Gastrocnemius medialis (tissue), 4 donors: ENCODE data around the gene TMC8. TPM values are rescaled to one million over a fixed set of nuclear protein-coding genes. Genes with fewer than 3 reads are reported as not detected.

Source experiments
- ATAC-seq, 2 donors: fragments of 150-250 bp; one replicate each; pipeline ENCODE4 v1.9.1; 2016
- DNase-seq, 2 donors: peaks; one replicate each; pipeline ENCODE4 v3.0.0-alpha.2; 2019
- H3K27ac ChIP-seq, 4 donors: fragments of 200-600 bp; sonication (generic); 1 replicate in 1 of 4; 2 replicates in 3 of 4; pipeline ENCODE4 v1.5.1; 2016 to 2018; ENCODE audit warnings: mild to moderate bottlenecking in 2 of 4, moderate library complexity in 1 of 4
- H3K27me3 ChIP-seq, 3 donors: fragments of 200-600 bp; sonication (generic) in 2 of 3; 1 replicate in 1 of 3; 2 replicates in 2 of 3; pipeline versions ENCODE4 v1.5.1 to v1.6.0; 2016 to 2019; ENCODE audit warnings: mild to moderate bottlenecking in 1 of 3, moderate library complexity in 1 of 3
- H3K36me3 ChIP-seq, 2 donors: fragments of 200-600 bp; sonication (generic) in 1 of 2; one replicate each; pipeline ENCODE4 v1.5.1; 2017 to 2018
- H3K4me1 ChIP-seq, 2 donors: fragments of 200-600 bp; sonication (generic) in 1 of 2; one replicate each; pipeline ENCODE4 v1.5.1; 2016 to 2017; ENCODE audit warnings: mild to moderate bottlenecking in 2 of 2
- H3K4me3 ChIP-seq, 4 donors: fragments of 200-600 bp; sonication (generic) in 3 of 4; 1 replicate in 1 of 4; 2 replicates in 3 of 4; pipeline ENCODE4 v1.5.1; 2016 to 2019; ENCODE audit warnings: mild to moderate bottlenecking in 2 of 4
- H3K9me3 ChIP-seq, 3 donors: fragments of 200-600 bp; sonication (generic) in 2 of 3; 1 replicate in 1 of 3; 2 replicates in 2 of 3; pipeline ENCODE4 v1.5.1; 2016 to 2019
- CTCF ChIP-seq, 5 experiments: fragments of 450-650 bp in 3 of 5; fragments of 200-600 bp in 2 of 5; sonication (generic) in 2 of 5; IDR thresholded peaks in 4 of 5; conservative IDR thresholded peaks in 1 of 5; 1 replicate in 4 of 5; 2 replicates in 1 of 5; pipeline ENCODE4 v1.5.1; 2016 to 2019; ENCODE audit warnings: antibody characterized with exemption in 5 of 5, mild to moderate bottlenecking in 3 of 5, moderate library complexity in 3 of 5
- POLR2A ChIP-seq, 2 donors: fragments of 450-650 bp; IDR thresholded peaks; one replicate each; pipeline ENCODE4 v1.6.1; 2017; ENCODE audit warnings: antibody characterized with exemption in 2 of 2, mild to moderate bottlenecking in 2 of 2, moderate library complexity in 2 of 2
- in situ Hi-C, 4 donors: fragments of 200-750 bp; cut with MboI; loops; one replicate each; pipeline versions ENCODE4 v1.15.0 to v1.8.0; 2017; ENCODE audit warnings: low sequenced_read_pairs in 4 of 4
- intact Hi-C: fragments of 100-400 bp; cut with DNase I; formaldehyde crosslinking; loops from one replicate; pipeline ENCODE4 v1.15.1; 2023; ENCODE audit warnings: low total_unique reads
- total RNA-seq, 4 donors: library from RNA; depleted of rRNA; stranded (reverse); fragments of >200 nt; gene quantifications; one replicate each; pipeline versions ENCODE4 v1.1.0 to v1.2.3, GENCODE V29; 2016

Gene TMC8
- total RNA-seq, 4 donors from 2014 or later, result 0.18 to 1.6 (median 0.65) TPM; not detected in 1

- DNase-seq (no peak), ATAC-seq (no peak)
- Histone ChIP-seq H3K36me3 (peaks cover 0 to 44% of the 10 kb centered on the region in 2 donors), H3K4me1 (peaks cover 23 to 26% of the 10 kb centered on the region in 2 donors), H3K27me3 (no peaks in the 10 kb centered on the region), H3K27ac (peak overlapping the region in 1 of 4 donors; percentile 76), H3K9me3 (no peaks in the 10 kb centered on the region), H3K4me3 (no peak overlapping the region)
- in situ Hi-C loops, result no loop called here
- no peak for TF ChIP-seq CTCF (IDR thresholded peaks at IDR 0.05 in 4 of 5, conservative IDR thresholded peaks at IDR 0.05 in 1 of 5)
- TF ChIP-seq POLR2A (IDR thresholded peaks at IDR 0.05), result no peak
- intact Hi-C loops, result no loop called here
These were observed 43.8 kb upstream of the TMC8 start for GRCh38 chr17:78086740-78087139.

GRCh38 chr17:78088529-78088928 is 42.0 kb upstream of the TMC8 start:
- no peak for TF ChIP-seq POLR2A (IDR thresholded peaks at IDR 0.05)
- TF ChIP-seq CTCF (IDR thresholded peaks at IDR 0.05 in 4 of 5, conservative IDR thresholded peaks at IDR 0.05 in 1 of 5), result no peak
- Histone ChIP-seq H3K27ac (peak overlapping the region; percentile 10 to 76 (median 31)), H3K4me3 (no peak overlapping the region), H3K27me3 (no peaks in the 10 kb centered on the region), H3K9me3 (no peaks in the 10 kb centered on the region), H3K4me1 (peaks cover 6 to 14% of the 10 kb centered on the region in 2 donors), H3K36me3 (peaks cover 0 to 60% of the 10 kb centered on the region in 2 donors)
- peak in 1 of 2 donors; percentile 38 for ATAC-seq
- no peak for DNase-seq
- intact Hi-C loops (no loop called here), in situ Hi-C loops (no loop called here)

GRCh38 chr17:78089576-78090281 is 40.8 kb upstream of the TMC8 start:
- Histone ChIP-seq H3K27me3 (no peaks in the 10 kb centered on the region), H3K4me3 (no peak overlapping the region), H3K4me1 (peaks cover 6 to 14% of the 10 kb centered on the region in 2 donors), H3K27ac (peak overlapping the region; percentile 42 to 76 (median 56)), H3K36me3 (peaks cover 0 to 72% of the 10 kb centered on the region in 2 donors), H3K9me3 (no peaks in the 10 kb centered on the region)
- ATAC-seq (peak in 1 of 2 donors; percentile 51), DNase-seq (no peak)
- intact Hi-C loops, result no loop called here
- in situ Hi-C loops, result no loop called here
- no peak for TF ChIP-seq CTCF (IDR thresholded peaks at IDR 0.05 in 4 of 5, conservative IDR thresholded peaks at IDR 0.05 in 1 of 5)
- TF ChIP-seq POLR2A (IDR thresholded peaks at IDR 0.05), result no peak

- intact Hi-C loops (no loop called here), in situ Hi-C loops (no loop called here)
- no peak overlapping the region for H3K27ac ChIP-seq
- TF ChIP-seq POLR2A (IDR thresholded peaks at IDR 0.05) (no peak), CTCF (IDR thresholded peaks at IDR 0.05 in 4 of 5, conservative IDR thresholded peaks at IDR 0.05 in 1 of 5) (no peak)
- H3K4me1 ChIP-seq, result peaks cover 6 to 14% of the 10 kb centered on the region in 2 donors
- no peak for ATAC-seq
- no peaks in the 10 kb centered on the region for H3K27me3 ChIP-seq
- H3K36me3 ChIP-seq, result peaks cover 0 to 88% of the 10 kb centered on the region in 2 donors
- DNase-seq, result no peak
- no peaks in the 10 kb centered on the region for H3K9me3 ChIP-seq
- no peak overlapping the region for H3K4me3 ChIP-seq
These were observed 37.7 kb upstream of the TMC8 start for GRCh38 chr17:78092794-78093324.
